AG20443 (cell line): ENCODE data around the gene EIF4G2.
A peak's percentile ranks its signal among the peaks of the same experiment; 100 is the strongest.
"Not testable (repeated sequence)": the region's sequence is repeated elsewhere in the genome, so short reads cannot be mapped to it uniquely, and the experiment has no call there.

Experiments used
- DNase-seq: peaks from one replicate; pipeline ENCODE4 v3.0.0; 2012; ENCODE audit warnings: low spot score, mixed read lengths

EIF4G2 gene

GRCh38 chr11:10808553-10809372 is at the start of gene EIF4G2:
Gene EIF4G2 (minus strand): TSS chr11:10808926.
- peak; percentile 99 for DNase-seq

- DNase-seq = peak; percentile 95
These were observed 49.1 kb upstream of the EIF4G2 start, which contains the start of gene ZBED5 for GRCh38 chr11:10857709-10858438. Gene ZBED5 (minus strand): TSS chr11:10858053. CDS start chr11:10854945, 3,108 bp downstream.

- no peak for DNase-seq
These were observed 48.7 kb upstream of the EIF4G2 start for GRCh38 chr11:10857459-10857708.

GRCh38 chr11:10856689-10857458 is 48.1 kb upstream of the EIF4G2 start:
- peak; percentile 29 for DNase-seq

- DNase-seq = no peak
These were observed 46.6 kb upstream of the EIF4G2 start for GRCh38 chr11:10855295-10855694.

GRCh38 chr11:10847960-10848860 is 39.5 kb upstream of the EIF4G2 start:
- no peak for DNase-seq

- DNase-seq = no peak
These were observed 37.9 kb upstream of the EIF4G2 start for GRCh38 chr11:10846660-10847059.

GRCh38 chr11:10845589-10845988 is 36.9 kb upstream of the EIF4G2 start:
- DNase-seq = no peak

- no peak for DNase-seq
These were observed 36.1 kb upstream of the EIF4G2 start for GRCh38 chr11:10844796-10845195.

- DNase-seq = no peak
These were observed 35.6 kb upstream of the EIF4G2 start for GRCh38 chr11:10844356-10844755.

GRCh38 chr11:10838881-10839280 is 30.2 kb upstream of the EIF4G2 start:
- DNase-seq = no peak

GRCh38 chr11:10838083-10838482 is 29.4 kb upstream of the EIF4G2 start:
- DNase-seq = no peak

- DNase-seq = not testable (repeated sequence)
These were observed 28.2 kb upstream of the EIF4G2 start for GRCh38 chr11:10836884-10837283.

- no peak for DNase-seq
These were observed 20.4 kb upstream of the EIF4G2 start for GRCh38 chr11:10829139-10829538.

GRCh38 chr11:10828402-10828801 is 19.7 kb upstream of the EIF4G2 start:
- DNase-seq = no peak

GRCh38 chr11:10824888-10825287 is 16.2 kb upstream of the EIF4G2 start:
- no peak for DNase-seq

GRCh38 chr11:10823152-10823579 is 14.4 kb upstream of the EIF4G2 start:
- no peak for DNase-seq

- DNase-seq = not testable (repeated sequence)
These were observed 13.8 kb upstream of the EIF4G2 start for GRCh38 chr11:10822491-10822890.

GRCh38 chr11:10818594-10818993 is 9.9 kb upstream of the EIF4G2 start:
- DNase-seq = peak; percentile 49

- DNase-seq = no peak
These were observed 5.2 kb upstream of the EIF4G2 start for GRCh38 chr11:10813945-10814344.

GRCh38 chr11:10809373-10810160 is 841 bp upstream of the EIF4G2 start:
- peak; percentile 75 for DNase-seq
